HG03066 (cell line): ENCODE measurements around the gene TNRC6B.

Experiments used
- ATAC-seq: cut with Tn5 transposase; IDR thresholded peaks from one replicate; pipeline ENCODE4 v1.9.1; 2021; ENCODE audit warnings: low read depth; ENCODE audit not compliant: unreplicated experiment

TNRC6B gene

DNA sequence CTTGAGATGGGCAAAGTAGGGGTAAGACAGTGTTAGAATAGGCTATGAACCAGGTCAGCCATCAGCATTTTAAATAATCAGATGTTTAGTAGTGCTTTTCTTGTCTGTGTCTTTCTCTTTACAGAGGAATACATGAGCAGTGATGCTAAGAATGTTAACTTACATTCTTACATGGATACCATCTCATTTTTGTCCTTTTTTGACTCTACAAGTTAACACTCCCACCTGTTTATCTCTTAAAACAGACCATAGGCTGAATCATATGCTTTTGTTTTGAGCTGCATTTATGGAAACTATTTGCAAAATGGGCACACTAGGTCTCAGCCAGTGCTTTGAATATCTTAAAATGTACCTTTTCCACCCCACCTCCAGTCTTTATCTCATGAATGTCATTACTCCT is 143.0 kb downstream of the TNRC6B start:
- ATAC-seq = no peak

DNA sequence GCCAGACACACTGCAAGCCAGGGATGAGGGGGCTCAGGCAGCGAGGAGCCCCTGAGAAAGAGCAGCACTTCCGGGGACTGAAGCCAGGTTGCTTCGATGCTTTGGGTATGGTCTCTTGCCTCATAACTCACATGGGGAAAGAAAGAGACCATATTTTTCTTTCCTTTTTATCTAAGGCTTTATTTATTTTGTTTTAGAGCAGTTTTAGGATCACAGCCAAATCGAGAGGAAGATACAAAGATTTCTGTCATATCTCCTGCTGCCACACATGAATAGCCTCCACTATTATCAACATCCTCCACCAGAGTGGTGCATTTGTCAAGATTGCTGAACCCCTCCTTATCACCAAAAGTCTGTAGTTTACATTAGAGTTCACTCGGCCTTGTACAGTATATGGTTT is 144.3 kb downstream of the TNRC6B start:
- ATAC-seq = no peak

DNA sequence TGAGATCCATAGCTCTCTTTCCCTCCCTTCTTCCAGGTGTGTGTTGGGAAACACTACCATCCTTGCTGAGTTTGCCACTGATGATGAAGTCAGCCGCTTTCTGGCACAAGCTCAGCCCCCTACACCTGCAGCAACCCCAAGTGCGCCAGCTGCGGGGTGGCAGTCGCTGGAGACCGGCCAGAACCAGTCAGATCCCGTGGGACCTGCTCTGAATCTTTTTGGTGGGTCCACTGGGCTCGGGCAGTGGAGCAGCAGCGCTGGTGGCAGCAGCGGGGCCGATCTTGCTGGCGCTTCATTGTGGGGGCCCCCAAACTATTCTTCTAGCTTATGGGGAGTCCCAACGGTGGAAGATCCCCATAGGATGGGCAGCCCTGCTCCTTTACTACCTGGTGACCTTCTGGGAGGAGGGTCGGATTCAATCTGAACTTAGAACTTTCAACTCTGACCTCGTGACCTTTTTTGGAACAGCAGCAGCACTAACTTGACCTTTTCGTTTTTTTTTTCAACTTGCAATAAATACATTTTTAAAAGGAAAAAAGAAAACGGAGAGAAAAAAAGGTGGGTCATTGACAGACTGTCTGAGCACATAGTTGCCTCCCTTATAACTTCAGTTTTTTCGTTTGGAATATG is 145.2 kb downstream of the TNRC6B start:
- no peak for ATAC-seq

DNA sequence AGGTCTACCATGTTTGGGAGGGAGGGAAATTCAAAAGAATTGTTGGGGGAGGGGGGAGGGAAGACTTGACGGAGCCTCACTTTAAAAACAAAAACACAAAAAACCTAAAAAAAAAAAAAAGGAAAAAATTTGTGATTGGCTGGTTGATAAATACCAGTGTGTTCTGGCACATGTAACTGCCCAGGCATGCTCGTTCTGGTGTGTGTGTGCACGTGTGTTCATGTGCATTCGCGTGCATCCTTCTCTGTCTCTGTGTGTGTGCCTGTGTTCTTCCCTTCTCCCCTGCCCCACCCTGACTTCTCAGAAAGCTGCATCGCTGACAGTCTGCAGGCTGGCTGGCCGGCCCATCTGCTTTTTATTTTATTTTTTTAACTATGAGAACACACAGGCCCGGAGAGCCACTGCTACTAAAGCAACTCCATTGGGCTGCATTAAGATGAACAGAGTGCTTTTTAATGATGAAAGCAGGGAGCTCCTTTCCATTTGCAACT is 146.0 kb downstream of the TNRC6B start:
- ATAC-seq = no peak

DNA sequence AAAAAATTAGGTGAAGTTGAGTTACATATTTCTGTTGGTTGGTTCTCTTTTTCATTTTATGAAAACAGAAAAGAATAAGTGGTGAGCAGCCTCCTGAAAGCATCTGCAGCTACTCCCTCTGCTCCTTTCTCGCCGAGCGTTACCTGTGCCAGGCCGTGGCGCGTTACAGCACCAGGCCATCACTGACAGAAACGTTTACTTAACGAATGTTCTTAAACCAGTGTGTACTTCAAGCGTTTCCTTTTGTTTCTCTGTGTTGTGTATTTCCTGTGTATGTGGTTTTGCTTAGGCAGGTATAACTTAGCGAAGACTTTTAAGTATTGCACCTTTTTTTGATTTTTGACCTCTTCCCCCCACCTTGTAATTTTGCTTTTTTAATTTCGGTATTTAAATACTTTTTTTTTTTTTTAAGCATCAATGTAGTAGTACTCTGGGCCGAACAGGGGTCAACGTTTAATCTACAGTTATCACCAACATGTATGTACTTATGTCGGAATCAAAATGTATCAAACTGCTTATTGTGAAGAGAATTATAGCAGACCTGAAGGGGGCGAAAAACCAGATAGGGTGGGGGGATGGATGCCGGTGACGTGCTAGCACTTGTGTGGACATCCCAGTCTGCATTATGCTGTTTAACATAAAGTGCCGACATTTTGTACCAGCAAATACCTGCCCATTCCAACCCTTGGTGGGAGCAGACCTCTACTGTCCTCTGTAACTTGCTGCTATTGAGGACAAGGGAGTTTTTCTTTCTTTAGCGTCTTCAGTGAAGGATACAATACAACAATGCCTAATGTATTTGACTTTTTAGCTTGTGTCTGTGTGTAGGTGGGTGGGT is 147.0 kb downstream of the TNRC6B start:
- no peak for ATAC-seq

DNA sequence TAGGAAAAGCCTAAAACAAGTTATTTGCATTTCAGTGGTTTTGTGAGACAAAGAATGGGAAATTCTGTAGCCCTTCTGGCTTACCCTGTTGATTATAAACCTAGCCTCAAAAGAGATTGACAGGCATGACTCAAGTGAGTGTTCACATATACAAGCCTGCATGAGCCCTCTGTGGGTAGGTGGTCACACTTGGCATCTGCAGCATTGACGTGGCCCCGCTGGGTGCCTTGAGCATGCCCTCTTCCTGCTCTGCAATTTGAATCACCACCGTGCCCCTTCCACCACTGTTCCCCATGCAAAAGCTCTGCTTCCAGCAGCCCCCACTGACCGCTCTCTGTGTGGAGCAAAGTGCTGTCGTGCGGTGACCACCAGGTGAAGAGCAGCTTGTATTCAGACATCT is 147.6 kb downstream of the TNRC6B start:
- ATAC-seq = no peak

DNA sequence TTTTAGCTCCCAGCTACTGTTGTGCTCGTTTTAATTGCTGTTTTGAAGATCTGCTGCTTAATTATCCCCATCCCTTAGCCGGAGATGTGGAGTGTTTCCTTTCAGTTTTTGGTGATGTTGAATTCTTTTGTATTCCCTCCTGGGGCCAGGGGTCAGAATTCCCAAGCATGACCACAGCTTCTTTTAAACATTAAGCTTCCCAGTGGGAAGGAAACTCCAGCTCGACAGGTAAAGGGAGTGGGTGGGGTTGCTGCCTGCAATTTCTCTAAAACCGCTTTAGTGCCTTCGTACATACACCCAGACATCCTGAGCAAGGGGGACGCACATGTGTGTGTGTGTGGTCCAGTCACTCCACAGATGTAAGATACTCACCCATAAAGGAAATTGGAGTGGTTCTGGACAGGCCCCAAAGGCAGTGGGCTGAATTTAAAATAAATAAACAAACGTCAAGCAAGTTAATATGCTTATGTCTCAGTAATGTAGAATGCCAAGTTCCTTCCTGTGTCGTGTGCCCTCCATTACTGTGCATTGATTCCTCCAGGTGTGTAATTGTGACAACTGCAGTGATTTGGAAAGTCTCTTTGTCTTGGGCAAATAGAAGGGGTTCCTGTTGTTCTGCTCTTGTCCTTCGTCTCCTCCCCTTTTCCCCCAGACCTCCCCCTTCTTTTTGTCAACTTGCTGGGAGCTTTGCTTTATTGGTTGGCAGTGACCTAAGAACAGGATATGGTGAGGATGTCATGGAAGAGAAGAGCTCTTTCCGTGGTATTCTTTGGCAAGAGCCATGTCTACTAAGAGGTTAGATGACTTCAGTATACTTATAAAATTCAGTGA is 149.4 kb downstream of the TNRC6B start:
- ATAC-seq = no peak

DNA sequence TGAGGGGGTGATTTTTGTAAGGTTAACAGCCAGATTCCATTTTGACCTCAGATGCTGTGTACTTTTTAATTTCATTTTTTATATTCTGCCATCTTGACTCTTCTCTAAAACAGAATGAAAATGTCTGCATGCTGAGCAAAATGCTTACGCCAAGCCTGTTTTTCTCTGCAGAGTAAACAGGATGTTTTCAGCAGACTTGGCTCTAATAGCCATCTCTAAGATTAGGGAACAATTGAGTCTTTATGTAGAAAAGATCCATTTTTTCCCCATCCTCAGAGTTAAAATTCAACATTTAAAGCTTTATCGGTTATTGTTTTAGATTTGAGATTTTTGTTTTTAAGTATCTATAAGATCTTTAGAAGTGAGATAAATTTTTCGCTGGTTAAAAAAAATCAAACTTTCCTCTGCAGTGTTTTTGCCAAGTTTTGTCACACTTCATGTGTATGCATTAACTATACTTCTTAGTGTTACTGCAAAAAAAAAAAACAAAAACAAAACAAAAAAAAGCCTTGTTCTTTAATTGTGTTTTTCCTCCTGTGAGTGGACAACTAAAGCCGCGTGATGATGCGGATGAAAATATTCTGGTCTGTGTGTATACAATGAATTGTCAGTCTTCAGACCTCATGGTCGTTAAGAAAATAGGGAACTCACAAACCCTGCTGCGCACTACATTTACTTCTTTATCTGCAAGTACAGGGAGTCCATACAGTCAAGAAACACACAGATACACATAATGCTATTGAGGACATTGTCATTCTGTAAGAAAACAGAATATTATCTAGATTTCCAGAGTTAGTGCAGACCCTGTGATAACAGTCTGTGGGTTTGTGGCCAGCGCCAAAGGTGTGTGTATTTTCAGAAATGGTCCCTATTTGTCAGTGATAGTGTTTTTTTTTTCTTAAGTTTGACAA is 151.1 kb downstream of the TNRC6B start:
- ATAC-seq = no peak

DNA sequence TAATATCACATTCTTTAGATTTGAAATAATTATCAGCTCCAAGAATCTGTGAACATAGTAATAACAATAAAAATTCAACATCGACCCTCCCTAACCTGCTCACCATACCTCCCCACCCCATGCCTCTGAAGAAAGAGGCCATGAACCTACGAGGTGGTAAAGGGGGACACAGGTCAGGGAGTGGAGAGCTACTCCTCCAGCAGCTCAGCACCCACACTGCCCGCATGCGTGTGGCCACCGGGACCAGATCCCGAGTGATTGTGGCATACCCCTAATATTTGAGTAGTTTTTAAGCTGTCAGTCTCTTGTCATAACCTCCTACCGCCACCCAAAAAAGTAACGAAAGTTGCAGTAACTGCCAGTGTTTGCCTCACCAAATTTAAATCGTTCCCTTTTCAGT is 151.7 kb downstream of the TNRC6B start:
- no peak for ATAC-seq

DNA sequence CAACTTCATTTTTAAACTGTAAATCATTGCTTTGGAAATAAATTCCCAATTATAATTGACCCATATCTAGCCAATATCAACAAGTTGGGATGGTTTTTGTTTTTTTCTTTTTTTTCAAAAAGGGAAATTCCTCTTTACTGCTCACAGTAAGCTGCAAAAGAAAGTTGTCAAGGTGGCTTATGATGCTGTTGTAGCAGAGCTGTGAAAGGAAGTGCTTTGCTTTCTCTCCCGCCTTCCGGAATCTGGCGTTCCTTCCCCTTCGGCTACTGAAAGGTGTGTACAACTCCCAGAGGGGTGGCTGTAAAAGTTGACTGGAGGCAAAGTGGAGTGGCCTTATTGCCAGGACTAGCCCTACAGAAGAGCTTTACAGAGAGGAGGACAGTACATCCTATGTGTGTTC is 152.4 kb downstream of the TNRC6B start:
- no peak for ATAC-seq

DNA sequence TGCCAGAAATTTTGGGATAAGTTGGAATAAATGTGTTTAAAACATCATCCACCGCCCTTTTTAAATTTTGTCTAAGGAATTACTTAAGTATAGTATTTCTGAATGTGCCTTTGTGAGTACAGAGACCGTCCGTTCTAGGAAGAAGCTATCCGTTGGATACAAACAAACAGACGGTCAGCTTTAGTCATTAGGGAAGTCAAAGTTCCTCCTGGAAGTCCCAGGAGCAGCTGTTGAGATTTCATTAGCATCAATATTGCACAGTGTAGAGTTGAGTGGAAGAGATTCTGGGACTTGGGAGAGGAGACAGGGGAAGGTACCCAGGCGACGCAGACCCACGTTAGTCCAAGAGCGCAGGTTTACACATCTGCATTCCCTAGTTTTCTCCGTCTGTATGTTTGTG is 152.9 kb downstream of the TNRC6B start:
- no peak for ATAC-seq

DNA sequence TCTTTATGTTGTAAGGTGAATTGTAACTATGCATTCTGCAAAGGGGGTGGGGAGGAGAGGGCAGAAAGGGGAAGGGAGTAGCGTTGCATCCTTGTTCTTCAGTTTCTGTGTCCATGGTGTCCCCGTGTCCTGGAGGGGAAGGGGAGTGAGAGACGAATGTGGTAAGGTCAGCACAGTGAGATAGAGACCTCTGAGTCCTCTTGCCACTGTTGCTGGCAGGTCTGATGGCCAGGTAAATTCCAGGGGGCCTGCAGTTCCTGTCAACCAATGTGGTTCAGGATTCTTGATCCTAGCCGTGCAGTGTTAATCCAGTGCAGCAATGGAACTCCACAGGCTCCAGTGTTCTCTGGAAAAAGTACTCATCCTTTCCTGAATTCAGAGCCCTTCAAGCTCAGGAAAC is 154.0 kb downstream of the TNRC6B start:
- ATAC-seq = no peak

DNA sequence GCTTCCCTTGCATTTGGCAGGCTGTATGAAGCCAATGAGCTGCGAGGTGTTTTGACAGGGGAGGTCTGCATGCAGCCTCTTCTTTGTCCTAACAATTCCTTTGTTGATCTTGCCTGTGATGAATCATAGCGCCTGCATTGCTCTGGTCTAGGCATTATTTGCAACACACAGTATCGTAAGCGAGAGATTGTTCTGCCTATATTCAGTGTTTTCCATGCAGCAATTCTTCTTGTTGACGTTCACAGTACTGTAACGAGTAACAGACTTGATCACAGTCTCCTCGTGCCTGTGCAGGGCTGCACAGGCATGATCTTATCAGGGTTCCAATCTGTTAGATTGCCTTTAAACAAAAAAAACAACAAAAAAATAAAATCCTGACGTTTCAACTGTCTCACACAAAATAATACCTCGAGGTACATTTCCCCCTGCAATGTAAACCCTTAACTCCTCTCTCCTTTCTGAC is 154.6 kb downstream of the TNRC6B start:
- ATAC-seq = no peak

DNA sequence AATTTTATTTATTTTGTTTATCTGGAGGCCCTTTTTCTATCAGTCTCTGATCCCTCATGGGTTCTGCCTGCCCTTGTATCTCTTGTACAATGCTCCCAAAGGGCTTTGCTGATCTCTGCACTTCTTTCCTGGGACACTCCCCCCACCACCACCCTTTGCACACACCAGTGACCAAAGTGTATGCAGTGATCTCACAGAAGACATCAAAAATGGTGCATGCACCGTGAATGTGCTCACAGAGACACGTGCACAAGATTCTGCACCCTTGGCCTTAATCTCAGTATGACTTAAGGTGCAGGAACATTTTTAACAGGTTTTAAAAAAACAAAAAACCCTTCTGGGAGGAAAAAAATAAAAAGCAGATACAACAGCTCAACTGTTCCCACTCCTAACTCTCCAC is 156.3 kb downstream of the TNRC6B start:
- ATAC-seq = no peak

DNA sequence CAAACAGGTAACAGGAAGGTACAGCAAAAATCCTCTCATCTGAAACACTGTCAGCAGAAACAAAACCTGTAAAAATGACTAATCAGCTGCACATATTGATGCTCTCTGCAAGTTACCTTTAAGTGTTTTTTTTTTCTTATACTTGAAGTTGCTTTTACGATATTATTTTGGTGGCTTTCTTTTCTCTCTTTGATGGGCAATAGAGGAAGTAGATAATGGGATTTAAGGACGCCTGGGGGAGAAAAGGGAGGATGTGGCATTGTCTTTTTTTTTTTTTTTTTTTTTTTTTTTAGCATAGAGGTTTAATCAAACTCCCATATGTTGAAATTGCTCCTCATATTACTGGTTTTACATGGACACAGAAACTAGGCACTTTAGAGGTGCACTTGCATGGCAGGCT is 157.2 kb downstream of the TNRC6B start:
- no peak for ATAC-seq

DNA sequence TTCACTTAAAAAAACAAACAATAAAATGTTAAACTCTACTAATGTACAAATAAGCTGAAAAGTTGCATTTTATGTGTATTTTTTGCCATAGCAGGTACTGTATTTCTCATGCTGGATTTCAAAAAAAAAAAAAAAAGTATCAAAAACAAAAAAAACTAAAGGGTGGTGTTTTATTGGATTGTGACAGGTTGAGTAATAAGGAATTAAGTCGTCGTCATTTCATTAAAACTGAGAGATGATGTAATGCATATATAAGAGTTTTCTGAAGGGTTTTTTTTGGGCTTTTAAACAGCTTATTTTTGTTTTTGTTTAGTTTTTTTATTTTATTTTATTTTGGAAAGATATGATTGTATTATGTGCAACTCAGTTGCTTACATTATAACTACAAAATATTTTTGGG is 157.6 kb downstream of the TNRC6B start:
- no peak for ATAC-seq

DNA sequence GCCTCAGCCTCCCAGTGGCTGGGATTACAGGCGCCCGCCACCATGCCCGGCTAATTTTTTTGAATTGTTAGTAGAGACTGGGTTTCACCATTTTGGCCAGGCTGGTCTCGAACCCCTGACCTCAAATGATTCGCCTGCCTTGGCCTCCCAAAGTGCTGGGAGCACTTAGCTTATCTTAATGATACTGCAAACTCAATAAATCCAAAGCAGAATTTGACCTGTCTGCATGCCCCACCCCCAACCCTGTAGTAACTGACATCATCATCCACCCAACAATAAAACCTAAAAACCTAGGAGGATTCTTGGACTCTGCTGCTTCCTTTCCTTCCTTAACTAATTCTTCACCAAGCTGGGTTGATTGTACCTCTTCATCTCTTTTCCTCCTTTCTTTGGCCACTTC is 162.3 kb downstream of the TNRC6B start:
- no peak for ATAC-seq

DNA sequence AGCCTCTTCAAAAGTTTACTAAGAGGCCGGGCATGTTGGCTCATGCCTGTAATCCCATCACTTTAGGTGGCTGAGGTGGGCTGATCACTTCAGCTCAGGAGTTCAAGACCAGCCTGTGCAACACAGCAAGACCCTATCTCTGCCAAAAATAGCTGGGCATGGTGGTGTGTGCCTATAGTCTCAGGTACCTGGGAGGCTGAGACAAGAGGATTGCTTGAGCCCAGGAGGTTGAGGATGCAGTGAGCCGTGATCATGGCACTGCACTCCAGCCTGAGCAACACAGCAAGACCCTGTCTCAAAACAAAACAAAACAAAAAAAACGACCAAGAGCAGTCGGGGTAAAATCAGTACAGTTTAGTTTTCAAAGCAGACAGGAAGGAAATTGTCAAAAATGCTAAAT is 163.9 kb downstream of the TNRC6B start:
- ATAC-seq = no peak

DNA sequence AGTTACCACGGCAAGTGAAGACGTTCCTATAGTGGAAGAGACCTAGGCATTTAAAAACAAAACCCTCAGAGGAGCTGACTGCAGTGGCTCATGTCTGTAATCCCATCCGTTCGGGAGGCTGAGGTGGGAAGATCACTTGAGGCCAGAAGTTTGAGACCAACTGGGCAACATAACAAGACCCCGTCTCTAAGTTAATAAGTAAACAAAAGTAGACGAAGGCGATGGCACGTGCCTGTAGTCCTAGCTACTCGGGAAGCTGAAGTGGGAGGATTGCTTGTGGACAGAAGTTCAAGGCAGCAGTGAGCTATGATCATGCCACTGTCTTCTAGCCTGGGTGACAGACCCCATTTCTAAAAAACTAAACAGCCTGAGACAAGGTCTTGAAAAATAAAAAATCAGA is 164.8 kb downstream of the TNRC6B start:
- no peak for ATAC-seq

DNA sequence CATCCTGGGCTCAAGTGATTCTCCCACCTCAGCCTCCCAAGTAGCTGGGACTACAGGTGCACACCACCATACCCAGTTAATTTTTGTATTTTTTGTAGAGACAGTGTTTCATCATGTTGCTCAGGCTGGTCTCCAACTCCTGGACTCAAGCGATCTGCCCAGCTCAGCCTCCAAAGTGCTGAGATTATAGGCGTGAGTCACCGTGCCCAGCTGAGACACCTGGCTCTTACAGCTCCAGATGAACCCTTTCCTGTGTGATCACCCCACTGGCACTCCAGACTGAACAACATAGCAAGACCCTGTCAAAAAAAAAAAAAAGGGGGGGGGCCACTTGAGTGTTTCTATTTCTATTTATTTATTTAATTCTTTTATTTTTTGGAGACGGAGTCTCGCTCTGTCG is 167.5 kb downstream of the TNRC6B start:
- no peak for ATAC-seq
